ENCODE data around the gene PCDHGA2. TPM values are rescaled to one million over a fixed set of nuclear protein-coding genes. Genes with fewer than 3 reads are reported as not detected.
A peak's percentile ranks its signal among the peaks of the same experiment; 100 is the strongest.

PCDHGA2 gene
- total RNA-seq, 1 donor from 2014 or later = 0.71 TPM

GRCh38 chr5:141389153-141390042 is 50.8 kb downstream of the PCDHGA2 start:
- no peak overlapping the region for H3K4me3 Mint-ChIP-seq
- H3F3A ChIP-seq (ENCODE audit: low read depth) = peaks cover 7% of the 10 kb centered on the region
- peaks cover 45% of the 10 kb centered on the region for H3K9me3 ChIP-seq (ENCODE audit: low read depth)
- no peak overlapping the region for H3K27ac ChIP-seq
- no peaks in the 10 kb centered on the region for H3K4me1 ChIP-seq
- no peak overlapping the region for H3K4me3 ChIP-seq
- no peaks in the 10 kb centered on the region for H3K79me2 ChIP-seq (ENCODE audit: low read depth)
- no peak overlapping the region for H2AFZ ChIP-seq (replicated peaks)
- peaks cover 5% of the 10 kb centered on the region for H3K27me3 Mint-ChIP-seq (ENCODE audit: insufficient read depth, low read depth)
- no peak for TF ChIP-seq EZH2 (IDR thresholded peaks at IDR 0.05)
- no peak for TF ChIP-seq CTCF (IDR thresholded peaks at IDR 0.05)
- no peak for TF ChIP-seq EZH2phosphoT487 (IDR thresholded peaks at IDR 0.05)
- peaks cover 58% of the 10 kb centered on the region for H3K9me3 Mint-ChIP-seq
- no peak overlapping the region for H3K9ac ChIP-seq
- no peak for DNase-seq (ENCODE audit: low spot score)
- H3K27ac Mint-ChIP-seq = no peak overlapping the region
- H3K4me1 Mint-ChIP-seq = no peaks in the 10 kb centered on the region
- H3K36me3 ChIP-seq = peaks cover 19% of the 10 kb centered on the region
- H4K20me1 ChIP-seq (ENCODE audit: low read depth) = no peaks in the 10 kb centered on the region
- no peak overlapping the region for H3K4me2 ChIP-seq
- H3K27me3 ChIP-seq = no peaks in the 10 kb centered on the region
- peaks cover 9% of the 10 kb centered on the region for H3K36me3 Mint-ChIP-seq

GRCh38 chr5:141392429-141393198 is 54.1 kb downstream of the PCDHGA2 start, which contains the start of gene PCDHGA8:
PCDHGA8 (plus strand) TSS chr5:141392633; CDS start chr5:141392814, 181 bp downstream.
- H3K9me3 ChIP-seq (ENCODE audit: low read depth) = peaks cover 57% of the 10 kb centered on the region
- no peak within 1 kb of the TSS for H3K4me2 ChIP-seq
- peaks cover 19% of the 10 kb centered on the region for H3K36me3 ChIP-seq
- no peak within 1 kb of the TSS for H2AFZ ChIP-seq (replicated peaks)
- H3K27me3 Mint-ChIP-seq (ENCODE audit: insufficient read depth, low read depth) = peaks cover 2% of the 10 kb centered on the region
- H3K27me3 ChIP-seq = no peaks in the 10 kb centered on the region
- no peaks in the 10 kb centered on the region for H3K4me1 Mint-ChIP-seq
- peak within 1 kb of the TSS; percentile 3 for H3K4me3 ChIP-seq
- TF ChIP-seq CTCF (IDR thresholded peaks at IDR 0.05) (no peak), EZH2phosphoT487 (IDR thresholded peaks at IDR 0.05) (no peak)
- no peak for DNase-seq (ENCODE audit: low spot score)
- H3F3A ChIP-seq (ENCODE audit: low read depth) = peaks cover 7% of the 10 kb centered on the region
- H3K79me2 ChIP-seq (ENCODE audit: low read depth) = no peaks in the 10 kb centered on the region
- no peak within 1 kb of the TSS for H3K27ac ChIP-seq
- H3K4me3 Mint-ChIP-seq = no peak within 1 kb of the TSS
- H3K27ac Mint-ChIP-seq = no peak within 1 kb of the TSS
- H3K9me3 Mint-ChIP-seq = peaks cover 56% of the 10 kb centered on the region
- no peak within 1 kb of the TSS for H3K9ac ChIP-seq
- H3K4me1 ChIP-seq = no peaks in the 10 kb centered on the region
- H3K36me3 Mint-ChIP-seq = peaks cover 9% of the 10 kb centered on the region
- no peaks in the 10 kb centered on the region for H4K20me1 ChIP-seq (ENCODE audit: low read depth)

Other genes with a start within 250 kb of the PCDHGA2 start
- gene PCDHB2, start 244.1 kb upstream of the PCDHGA2 start, total RNA-seq (ENCODE audit: low replicate concordance) = 34.2 and 48.4 TPM in 2 replicates
- gene PCDHB3, start 238.3 kb upstream of the PCDHGA2 start, total RNA-seq (ENCODE audit: low replicate concordance) = 5.6 and 6.7 TPM in 2 replicates
- gene PCDHB4, start 216.9 kb upstream of the PCDHGA2 start, total RNA-seq (ENCODE audit: low replicate concordance) = 1.9 and 2.3 TPM in 2 replicates
- gene PCDHB5, start 203.6 kb upstream of the PCDHGA2 start, total RNA-seq (ENCODE audit: low replicate concordance) = 11.9 and 15.2 TPM in 2 replicates
- 0.90 and 1.5 TPM in 2 replicates for gene PCDHB6, start 188.7 kb upstream of the PCDHGA2 start, total RNA-seq (ENCODE audit: low replicate concordance)
- gene PCDHB7, start 166.1 kb upstream of the PCDHGA2 start, total RNA-seq (ENCODE audit: low replicate concordance) = 0.21 and 0.90 TPM in 2 replicates
- 0.31 TPM in 1 of 2 replicates, not detected in the other for gene PCDHB8, start 161.0 kb upstream of the PCDHGA2 start, total RNA-seq (ENCODE audit: low replicate concordance)
- 4.0 and 4.5 TPM in 2 replicates for gene PCDHB16, start 156.4 kb upstream of the PCDHGA2 start, total RNA-seq (ENCODE audit: low replicate concordance)
- 3.1 and 4.6 TPM in 2 replicates for gene PCDHB9, start 151.6 kb upstream of the PCDHGA2 start, total RNA-seq (ENCODE audit: low replicate concordance)
- gene PCDHB10, start 146.4 kb upstream of the PCDHGA2 start, total RNA-seq (ENCODE audit: low replicate concordance) = 9.3 and 10.4 TPM in 2 replicates
- 3.8 and 4.0 TPM in 2 replicates for gene PCDHB11, start 139.1 kb upstream of the PCDHGA2 start, total RNA-seq (ENCODE audit: low replicate concordance)
- 3.0 and 3.8 TPM in 2 replicates for gene PCDHB12, start 130.0 kb upstream of the PCDHGA2 start, total RNA-seq (ENCODE audit: low replicate concordance)
- 2.4 and 3.0 TPM in 2 replicates for gene PCDHB13, start 124.8 kb upstream of the PCDHGA2 start, total RNA-seq (ENCODE audit: low replicate concordance)
- 7.2 and 7.4 TPM in 2 replicates for gene PCDHB14, start 115.4 kb upstream of the PCDHGA2 start, total RNA-seq (ENCODE audit: low replicate concordance)
- 7.8 and 9.4 TPM in 2 replicates for gene PCDHB15, start 93.4 kb upstream of the PCDHGA2 start, total RNA-seq (ENCODE audit: low replicate concordance)
- gene SLC25A2, start 34.7 kb upstream of the PCDHGA2 start, total RNA-seq (ENCODE audit: low replicate concordance) = 0.22 and 0.96 TPM in 2 replicates
- gene TAF7, start 18.0 kb upstream of the PCDHGA2 start, total RNA-seq (ENCODE audit: low replicate concordance) = 121 and 157 TPM in 2 replicates
- gene PCDHGA1, start 8.2 kb upstream of the PCDHGA2 start, total RNA-seq (ENCODE audit: low replicate concordance) = 1.0 and 1.5 TPM in 2 replicates
- 0.34 and 0.54 TPM in 2 replicates for gene PCDHGA3, start 5.1 kb downstream of the PCDHGA2 start, total RNA-seq (ENCODE audit: low replicate concordance)
- gene PCDHGB1, start 11.3 kb downstream of the PCDHGA2 start, total RNA-seq (ENCODE audit: low replicate concordance) = 3.6 and 4.3 TPM in 2 replicates
- 2.3 and 2.4 TPM in 2 replicates for gene PCDHGA4, start 16.3 kb downstream of the PCDHGA2 start, total RNA-seq (ENCODE audit: low replicate concordance)
- gene PCDHGB2, start 21.2 kb downstream of the PCDHGA2 start, total RNA-seq (ENCODE audit: low replicate concordance) = 2.1 and 2.2 TPM in 2 replicates
- 0.71 and 1.3 TPM in 2 replicates for gene PCDHGA5, start 25.4 kb downstream of the PCDHGA2 start, total RNA-seq (ENCODE audit: low replicate concordance)
- gene PCDHGB3, start 31.5 kb downstream of the PCDHGA2 start, total RNA-seq (ENCODE audit: low replicate concordance) = 0.74 and 0.95 TPM in 2 replicates
- gene PCDHGA6, start 35.1 kb downstream of the PCDHGA2 start, total RNA-seq (ENCODE audit: low replicate concordance) = 0.77 and 1.4 TPM in 2 replicates
- gene PCDHGA7, start 44.0 kb downstream of the PCDHGA2 start, total RNA-seq (ENCODE audit: low replicate concordance) = 0.81 and 1.1 TPM in 2 replicates
- gene PCDHGB4, start 48.9 kb downstream of the PCDHGA2 start, total RNA-seq (ENCODE audit: low replicate concordance) = 10.4 and 14.9 TPM in 2 replicates
- 2.3 and 3.3 TPM in 2 replicates for gene PCDHGA8, start 53.9 kb downstream of the PCDHGA2 start, total RNA-seq (ENCODE audit: low replicate concordance)
- 2.0 and 3.7 TPM in 2 replicates for gene PCDHGB5, start 59.2 kb downstream of the PCDHGA2 start, total RNA-seq (ENCODE audit: low replicate concordance)
- gene PCDHGA9, start 64.0 kb downstream of the PCDHGA2 start, total RNA-seq (ENCODE audit: low replicate concordance) = 0.97 and 2.2 TPM in 2 replicates
- 13.2 and 22.1 TPM in 2 replicates for gene PCDHGB6, start 69.3 kb downstream of the PCDHGA2 start, total RNA-seq (ENCODE audit: low replicate concordance)
- 4.2 and 4.7 TPM in 2 replicates for gene PCDHGA10, start 74.2 kb downstream of the PCDHGA2 start, total RNA-seq (ENCODE audit: low replicate concordance)
- 21.1 and 23.9 TPM in 2 replicates for gene PCDHGB7, start 78.9 kb downstream of the PCDHGA2 start, total RNA-seq (ENCODE audit: low replicate concordance)
- gene PCDHGA11, start 82.3 kb downstream of the PCDHGA2 start, total RNA-seq (ENCODE audit: low replicate concordance) = 9.5 and 13.3 TPM in 2 replicates
- 0.79 and 2.2 TPM in 2 replicates for gene PCDHGA12, start 91.7 kb downstream of the PCDHGA2 start, total RNA-seq (ENCODE audit: low replicate concordance)
- gene PCDHGC3, start 137.2 kb downstream of the PCDHGA2 start, total RNA-seq (ENCODE audit: low replicate concordance) = 14.7 and 17.2 TPM in 2 replicates
- gene PCDHGC4, start 146.3 kb downstream of the PCDHGA2 start, total RNA-seq (ENCODE audit: low replicate concordance) = 5.0 and 10.4 TPM in 2 replicates
- gene PCDHGC5, start 150.3 kb downstream of the PCDHGA2 start, total RNA-seq (ENCODE audit: low replicate concordance) = 0.43 and 1.3 TPM in 2 replicates

Data from neural progenitor cell (in vitro differentiated cells).